Activated T-cell treated with anti-CD3 and anti-CD28 coated beads, Interleukin-2, amount 50 U/mL, for 1 hour (primary cell): ENCODE measurements around the gene PPP1R9A.

Source experiments
- DNase-seq: peaks from one replicate; pipeline ENCODE4 v3.0.0-alpha.2; 2020

PPP1R9A gene

GRCh38 chr7:95213148-95213547 lies 305.8 kb downstream of the PPP1R9A start:
- no peak for DNase-seq

- no peak for DNase-seq
These were observed 306.6 kb downstream of the PPP1R9A start for GRCh38 chr7:95213809-95214492.

GRCh38 chr7:95219721-95220120 lies 312.3 kb downstream of the PPP1R9A start:
- no peak for DNase-seq

GRCh38 chr7:95220328-95220727 lies 312.9 kb downstream of the PPP1R9A start:
- no peak for DNase-seq

GRCh38 chr7:95225301-95225700 lies 317.9 kb downstream of the PPP1R9A start:
- DNase-seq, result no peak

GRCh38 chr7:95229301-95229700 lies 321.9 kb downstream of the PPP1R9A start:
- no peak for DNase-seq

GRCh38 chr7:95238252-95238943 lies 331.0 kb downstream of the PPP1R9A start:
- DNase-seq, result no peak

GRCh38 chr7:95240921-95241320 lies 333.5 kb downstream of the PPP1R9A start:
- DNase-seq, result no peak

- no peak for DNase-seq
These were observed 334.9 kb downstream of the PPP1R9A start for GRCh38 chr7:95242266-95242665.

GRCh38 chr7:95244616-95245015 lies 337.2 kb downstream of the PPP1R9A start:
- no peak for DNase-seq

GRCh38 chr7:95245828-95246500 lies 338.6 kb downstream of the PPP1R9A start:
- DNase-seq, result no peak

GRCh38 chr7:95246831-95247370 lies 339.5 kb downstream of the PPP1R9A start:
- no peak for DNase-seq

GRCh38 chr7:95250571-95250970 lies 343.2 kb downstream of the PPP1R9A start:
- DNase-seq, result no peak

GRCh38 chr7:95251966-95252365 lies 344.6 kb downstream of the PPP1R9A start:
- DNase-seq, result no peak

- no peak for DNase-seq
These were observed 346.6 kb downstream of the PPP1R9A start for GRCh38 chr7:95253986-95254385.

GRCh38 chr7:95255691-95256090 lies 348.3 kb downstream of the PPP1R9A start:
- DNase-seq, result no peak

GRCh38 chr7:95261895-95262415 lies 354.6 kb downstream of the PPP1R9A start:
- DNase-seq, result no peak

GRCh38 chr7:95262875-95263274 lies 355.5 kb downstream of the PPP1R9A start:
- no peak for DNase-seq

- DNase-seq, result no peak
These were observed 356.5 kb downstream of the PPP1R9A start for GRCh38 chr7:95263785-95264362.

GRCh38 chr7:95264363-95264891 lies 357.0 kb downstream of the PPP1R9A start:
- DNase-seq, result no peak

GRCh38 chr7:95265634-95266033 lies 358.2 kb downstream of the PPP1R9A start:
- no peak for DNase-seq

GRCh38 chr7:95267754-95268153 lies 360.4 kb downstream of the PPP1R9A start:
- DNase-seq, result no peak

- no peak for DNase-seq
These were observed 362.2 kb downstream of the PPP1R9A start for GRCh38 chr7:95269640-95270039.
